ENCODE measurements around the gene ITPR1.

DNA sequence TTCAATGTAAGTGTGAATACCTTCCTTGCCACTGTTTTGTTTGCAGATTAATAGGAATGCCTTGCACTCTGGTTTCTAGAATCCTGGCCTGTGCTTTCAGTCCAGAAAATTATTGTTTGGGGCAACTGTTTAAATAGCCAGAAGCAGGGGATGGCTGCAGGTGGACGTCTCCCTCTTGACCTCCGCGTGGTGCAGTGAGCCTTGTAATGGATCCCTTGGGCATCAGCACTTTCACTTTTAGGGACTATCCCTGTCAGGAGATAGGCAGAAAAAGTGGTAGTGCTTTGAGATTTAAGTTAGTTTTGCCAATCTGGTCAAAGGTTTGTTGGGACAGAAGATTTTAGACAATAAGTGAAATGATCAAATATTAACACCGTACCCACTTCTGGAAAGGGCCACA lies 307.4 kb downstream of the ITPR1 start:
- TF ChIP-seq, protein P1, sequence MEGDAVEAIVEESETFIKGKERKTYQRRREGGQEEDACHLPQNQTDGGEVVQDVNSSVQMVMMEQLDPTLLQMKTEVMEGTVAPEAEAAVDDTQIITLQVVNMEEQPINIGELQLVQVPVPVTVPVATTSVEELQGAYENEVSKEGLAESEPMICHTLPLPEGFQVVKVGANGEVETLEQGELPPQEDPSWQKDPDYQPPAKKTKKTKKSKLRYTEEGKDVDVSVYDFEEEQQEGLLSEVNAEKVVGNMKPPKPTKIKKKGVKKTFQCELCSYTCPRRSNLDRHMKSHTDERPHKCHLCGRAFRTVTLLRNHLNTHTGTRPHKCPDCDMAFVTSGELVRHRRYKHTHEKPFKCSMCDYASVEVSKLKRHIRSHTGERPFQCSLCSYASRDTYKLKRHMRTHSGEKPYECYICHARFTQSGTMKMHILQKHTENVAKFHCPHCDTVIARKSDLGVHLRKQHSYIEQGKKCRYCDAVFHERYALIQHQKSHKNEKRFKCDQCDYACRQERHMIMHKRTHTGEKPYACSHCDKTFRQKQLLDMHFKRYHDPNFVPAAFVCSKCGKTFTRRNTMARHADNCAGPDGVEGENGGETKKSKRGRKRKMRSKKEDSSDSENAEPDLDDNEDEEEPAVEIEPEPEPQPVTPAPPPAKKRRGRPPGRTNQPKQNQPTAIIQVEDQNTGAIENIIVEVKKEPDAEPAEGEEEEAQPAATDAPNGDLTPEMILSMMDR (IDR thresholded peaks at IDR 0.05) = no peak
- TF ChIP-seq POLR2A (IDR thresholded peaks at IDR 0.05) (no peak), EP300 (IDR thresholded peaks at IDR 0.05) (no peak), POLR2AphosphoS5 (IDR thresholded peaks at IDR 0.05) (no peak)

Data from gastroesophageal sphincter (tissue), 3 donors.